ENCODE measurements around the gene PANK4.

DNA sequence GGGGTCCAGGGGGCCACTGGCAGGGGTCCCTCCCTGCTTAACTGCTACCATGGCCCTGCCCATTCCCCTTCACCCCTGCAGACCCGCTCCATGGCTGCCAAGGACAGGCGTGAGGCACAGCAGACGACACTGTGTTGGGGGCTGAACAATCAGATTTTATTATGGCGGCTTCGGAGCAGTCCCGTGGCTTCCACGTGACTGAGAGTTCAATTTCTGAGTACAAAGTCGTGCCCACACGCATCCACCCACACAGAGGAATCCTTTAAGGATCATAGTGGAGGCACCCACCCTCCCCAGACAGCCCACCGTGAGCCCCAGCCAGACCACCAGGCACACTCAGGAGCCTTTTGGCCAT, 2.2 kb upstream of the PANK4 start:
- TF ChIP-seq CTCF (IDR thresholded peaks at IDR 0.05; ENCODE audit: low read depth, low read length, poor library complexity, severe bottlenecking) (no peak), EZH2phosphoT487 (IDR thresholded peaks at IDR 0.05; ENCODE audit: borderline replicate concordance, low read length) (no peak; the same call in 1 of the 2 replicates)

Measured in DOHH2 (cell line).